ENCODE results near the gene HLA-DMA.

The HLA-DMA gene

GRCh38 chr6:32952817-32953739 is at the start of gene HLA-DMA:
Gene HLA-DMA (minus strand): TSS chr6:32953097. CDS start chr6:32953036, 61 bp downstream.
- H3K4me1 ChIP-seq (ENCODE audit: insufficient read depth, low read length): no peaks in the 10 kb centered on the region
- no peak within 1 kb of the TSS for H2AFZ ChIP-seq (ENCODE audit: low read depth, low read length)
- no peak within 1 kb of the TSS for H3K4me3 ChIP-seq (ENCODE audit: low read length)
- H3K9me3 ChIP-seq (ENCODE audit: low read length): no peaks in the 10 kb centered on the region
- H3K36me3 ChIP-seq (ENCODE audit: insufficient read depth, low read length): no peaks in the 10 kb centered on the region
- no peaks in the 10 kb centered on the region for H3K27me3 ChIP-seq (ENCODE audit: insufficient read depth, low read length)

DNA sequence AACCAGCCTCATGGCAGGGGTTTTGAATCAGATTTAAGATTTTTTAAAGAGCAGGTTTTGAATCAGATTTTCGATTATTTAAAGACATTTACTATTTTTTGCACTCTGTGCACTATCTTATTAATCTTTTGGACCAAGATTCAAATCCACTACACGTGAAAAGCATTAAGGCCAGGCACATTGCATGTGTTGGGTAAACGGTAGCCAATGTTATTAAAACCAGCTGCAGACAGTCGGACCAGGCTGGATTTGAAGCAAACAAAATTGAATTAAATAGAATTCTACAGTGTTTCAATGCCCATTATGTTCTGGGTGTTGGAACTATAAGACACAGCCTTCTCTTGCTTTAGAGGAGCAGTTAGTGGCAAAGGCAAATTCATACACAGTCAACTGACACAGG is 48.8 kb upstream of the HLA-DMA start:
- Histone ChIP-seq H3K9me3 (ENCODE audit: low read length) (no peaks in the 10 kb centered on the region), H3K4me3 (ENCODE audit: low read length) (no peak overlapping the region), H3K4me1 (ENCODE audit: insufficient read depth, low read length) (no peaks in the 10 kb centered on the region), H2AFZ (ENCODE audit: low read depth, low read length) (no peak overlapping the region), H3K27me3 (ENCODE audit: insufficient read depth, low read length) (peaks cover 34% of the 10 kb centered on the region), H3K36me3 (ENCODE audit: insufficient read depth, low read length) (no peaks in the 10 kb centered on the region)

GRCh38 chr6:33000055-33000454 is 47.2 kb upstream of the HLA-DMA start:
- peaks cover 40% of the 10 kb centered on the region for H3K27me3 ChIP-seq (ENCODE audit: insufficient read depth, low read length)
- H3K4me1 ChIP-seq (ENCODE audit: insufficient read depth, low read length): no peaks in the 10 kb centered on the region
- H2AFZ ChIP-seq (ENCODE audit: low read depth, low read length): no peak overlapping the region
- H3K36me3 ChIP-seq (ENCODE audit: insufficient read depth, low read length): no peaks in the 10 kb centered on the region
- H3K9me3 ChIP-seq (ENCODE audit: low read length): no peaks in the 10 kb centered on the region
- no peak overlapping the region for H3K4me3 ChIP-seq (ENCODE audit: low read length)

- H2AFZ ChIP-seq (ENCODE audit: low read depth, low read length): no peak overlapping the region
- H3K36me3 ChIP-seq (ENCODE audit: insufficient read depth, low read length): no peaks in the 10 kb centered on the region
- no peaks in the 10 kb centered on the region for H3K9me3 ChIP-seq (ENCODE audit: low read length)
- no peaks in the 10 kb centered on the region for H3K4me1 ChIP-seq (ENCODE audit: insufficient read depth, low read length)
- H3K27me3 ChIP-seq (ENCODE audit: insufficient read depth, low read length): peaks cover 13% of the 10 kb centered on the region
- no peak overlapping the region for H3K4me3 ChIP-seq (ENCODE audit: low read length)
These were observed 42.6 kb upstream of the HLA-DMA start for GRCh38 chr6:32995448-32995847.

GRCh38 chr6:32993363-32993973 is 40.6 kb upstream of the HLA-DMA start:
- Histone ChIP-seq H3K27me3 (ENCODE audit: insufficient read depth, low read length) (peaks cover 8% of the 10 kb centered on the region), H3K9me3 (ENCODE audit: low read length) (no peaks in the 10 kb centered on the region), H2AFZ (ENCODE audit: low read depth, low read length) (no peak overlapping the region), H3K4me1 (ENCODE audit: insufficient read depth, low read length) (no peaks in the 10 kb centered on the region), H3K36me3 (ENCODE audit: insufficient read depth, low read length) (no peaks in the 10 kb centered on the region), H3K4me3 (ENCODE audit: low read length) (no peak overlapping the region)

DNA sequence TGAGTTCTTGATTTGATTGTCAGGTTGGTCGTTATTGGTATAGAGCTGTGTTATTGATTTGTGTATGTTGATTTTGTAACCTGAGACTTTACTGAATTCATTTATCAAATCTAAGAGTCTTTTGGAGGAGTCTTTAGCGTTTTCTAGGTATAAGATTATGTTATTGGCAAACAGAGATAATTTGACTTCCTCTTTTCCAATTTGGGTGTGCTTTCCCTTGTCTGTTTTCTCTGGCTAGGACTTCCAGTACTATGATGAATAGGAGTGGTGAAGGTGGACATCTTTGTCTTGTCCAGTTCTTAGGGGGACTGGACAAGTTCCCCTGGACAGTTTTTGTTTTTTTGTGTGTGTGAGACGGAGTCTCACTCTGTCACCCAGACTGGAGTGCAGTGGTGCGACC is 39.1 kb upstream of the HLA-DMA start:
- Histone ChIP-seq H2AFZ (ENCODE audit: low read depth, low read length) (no peak overlapping the region), H3K4me1 (ENCODE audit: insufficient read depth, low read length) (no peaks in the 10 kb centered on the region), H3K9me3 (ENCODE audit: low read length) (no peaks in the 10 kb centered on the region), H3K4me3 (ENCODE audit: low read length) (no peak overlapping the region), H3K27me3 (ENCODE audit: insufficient read depth, low read length) (peaks cover 12% of the 10 kb centered on the region), H3K36me3 (ENCODE audit: insufficient read depth, low read length) (no peaks in the 10 kb centered on the region)

DNA sequence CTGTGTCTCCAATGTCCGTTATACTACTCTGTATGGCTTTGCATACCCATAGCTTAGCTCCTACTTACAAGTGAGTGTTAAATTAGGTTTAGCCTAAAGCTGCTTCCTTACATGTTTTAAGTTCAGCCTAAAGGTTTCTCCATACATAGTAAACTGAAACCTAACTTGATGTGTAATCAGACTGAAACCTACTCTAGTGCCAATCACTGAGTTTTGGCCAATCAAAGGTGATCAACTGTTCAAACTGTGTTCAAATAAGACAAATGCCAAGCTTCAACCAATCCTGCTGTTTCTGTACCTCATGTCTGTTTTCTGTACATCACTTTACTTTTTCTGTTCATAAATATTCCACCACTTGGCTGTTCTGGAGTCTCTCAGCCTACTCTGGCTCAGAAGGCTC is 36.5 kb upstream of the HLA-DMA start:
- no peak overlapping the region for H3K4me3 ChIP-seq (ENCODE audit: low read length)
- H3K27me3 ChIP-seq (ENCODE audit: insufficient read depth, low read length): peaks cover 7% of the 10 kb centered on the region
- H3K4me1 ChIP-seq (ENCODE audit: insufficient read depth, low read length): no peaks in the 10 kb centered on the region
- no peaks in the 10 kb centered on the region for H3K36me3 ChIP-seq (ENCODE audit: insufficient read depth, low read length)
- no peak overlapping the region for H2AFZ ChIP-seq (ENCODE audit: low read depth, low read length)
- H3K9me3 ChIP-seq (ENCODE audit: low read length): no peaks in the 10 kb centered on the region

- H3K36me3 ChIP-seq (ENCODE audit: insufficient read depth, low read length): peaks cover 17% of the 10 kb centered on the region
- H2AFZ ChIP-seq (ENCODE audit: low read depth, low read length): no peak overlapping the region
- H3K9me3 ChIP-seq (ENCODE audit: low read length): no peaks in the 10 kb centered on the region
- H3K4me1 ChIP-seq (ENCODE audit: insufficient read depth, low read length): no peaks in the 10 kb centered on the region
- H3K4me3 ChIP-seq (ENCODE audit: low read length): no peak overlapping the region
- H3K27me3 ChIP-seq (ENCODE audit: insufficient read depth, low read length): peaks cover 7% of the 10 kb centered on the region
These were observed 31.9 kb upstream of the HLA-DMA start for GRCh38 chr6:32984622-32985389.

GRCh38 chr6:32983964-32984621 is 31.2 kb upstream of the HLA-DMA start:
- Histone ChIP-seq H3K4me1 (ENCODE audit: insufficient read depth, low read length) (no peaks in the 10 kb centered on the region), H3K27me3 (ENCODE audit: insufficient read depth, low read length) (peaks cover 7% of the 10 kb centered on the region), H3K36me3 (ENCODE audit: insufficient read depth, low read length) (peaks cover 25% of the 10 kb centered on the region), H2AFZ (ENCODE audit: low read depth, low read length) (no peak overlapping the region), H3K4me3 (ENCODE audit: low read length) (no peak overlapping the region), H3K9me3 (ENCODE audit: low read length) (no peaks in the 10 kb centered on the region)

DNA sequence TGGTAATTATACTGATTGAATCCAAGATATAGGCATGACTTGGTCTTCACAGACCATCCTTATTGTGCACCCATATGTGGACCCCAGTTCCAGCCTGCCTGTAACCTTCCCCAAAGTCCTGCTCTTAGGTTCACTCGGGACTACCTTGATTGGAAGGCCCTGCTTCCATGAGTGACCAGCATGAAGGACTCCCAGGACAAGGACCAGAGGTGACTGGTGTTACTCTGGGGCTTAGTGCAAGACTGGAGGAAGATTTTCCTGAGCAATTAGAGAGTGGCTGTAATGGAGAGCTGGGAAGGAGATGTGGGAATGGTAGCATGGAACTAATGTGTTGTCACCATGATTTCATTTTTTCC is 30.6 kb upstream of the HLA-DMA start:
- Histone ChIP-seq H3K4me1 (ENCODE audit: insufficient read depth, low read length) (no peaks in the 10 kb centered on the region), H3K36me3 (ENCODE audit: insufficient read depth, low read length) (peaks cover 30% of the 10 kb centered on the region), H3K27me3 (ENCODE audit: insufficient read depth, low read length) (peaks cover 7% of the 10 kb centered on the region), H3K9me3 (ENCODE audit: low read length) (no peaks in the 10 kb centered on the region), H3K4me3 (ENCODE audit: low read length) (no peak overlapping the region), H2AFZ (ENCODE audit: low read depth, low read length) (no peak overlapping the region)

DNA sequence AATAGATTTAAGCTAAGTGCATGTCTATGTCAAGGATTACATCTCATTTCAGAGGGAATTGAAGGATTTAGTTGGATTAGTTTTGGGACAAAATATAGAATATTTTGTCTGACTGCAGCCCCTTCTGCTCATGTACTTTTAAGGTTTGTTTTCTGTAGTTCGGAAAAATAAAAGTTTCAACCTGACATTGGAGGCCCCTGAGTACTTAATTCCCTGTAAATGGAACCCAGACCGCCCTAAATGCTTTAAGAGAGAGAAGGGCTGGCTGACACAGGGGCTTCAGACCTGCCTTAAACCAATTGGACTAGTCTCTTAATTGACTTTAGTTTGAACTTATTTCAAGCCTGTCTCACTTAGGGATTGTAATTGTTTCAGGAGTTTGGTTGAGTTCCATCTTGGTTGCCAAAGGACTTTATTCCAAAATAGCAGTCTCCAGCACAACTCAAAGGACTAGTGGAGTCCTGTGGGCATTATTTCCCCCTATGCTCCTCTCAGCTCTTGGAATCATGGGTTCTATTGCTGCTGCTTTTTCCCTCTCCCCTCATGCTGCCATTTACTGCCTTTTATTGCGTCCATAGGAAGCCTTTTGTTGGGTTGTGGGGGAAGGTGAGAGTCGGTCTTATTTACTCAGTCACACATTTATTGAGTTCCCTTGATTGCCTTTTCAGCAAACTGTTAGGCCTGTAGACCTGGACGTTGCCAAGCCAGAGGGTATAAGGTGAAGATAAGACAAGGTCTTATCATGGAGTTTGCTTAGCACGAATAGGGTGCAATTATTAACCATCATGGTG is 30.0 kb upstream of the HLA-DMA start:
- Histone ChIP-seq H3K36me3 (ENCODE audit: insufficient read depth, low read length) (peaks cover 36% of the 10 kb centered on the region), H3K27me3 (ENCODE audit: insufficient read depth, low read length) (peaks cover 3% of the 10 kb centered on the region), H2AFZ (ENCODE audit: low read depth, low read length) (no peak overlapping the region), H3K9me3 (ENCODE audit: low read length) (no peaks in the 10 kb centered on the region), H3K4me1 (ENCODE audit: insufficient read depth, low read length) (no peaks in the 10 kb centered on the region), H3K4me3 (ENCODE audit: low read length) (no peak overlapping the region)

- H3K9me3 ChIP-seq (ENCODE audit: low read length): no peaks in the 10 kb centered on the region
- no peak overlapping the region for H3K4me3 ChIP-seq (ENCODE audit: low read length)
- H3K27me3 ChIP-seq (ENCODE audit: insufficient read depth, low read length): no peaks in the 10 kb centered on the region
- peaks cover 43% of the 10 kb centered on the region for H3K36me3 ChIP-seq (ENCODE audit: insufficient read depth, low read length)
- no peak overlapping the region for H2AFZ ChIP-seq (ENCODE audit: low read depth, low read length)
- H3K4me1 ChIP-seq (ENCODE audit: insufficient read depth, low read length): no peaks in the 10 kb centered on the region
These were observed 29.3 kb upstream of the HLA-DMA start for GRCh38 chr6:32982084-32982701.

All from neuron (in vitro differentiated cells).